GM21423 (cell line): ENCODE measurements around the gene VPS13D.
"Not testable (repeated sequence)": the region's sequence is repeated elsewhere in the genome, so short reads cannot be mapped to it uniquely, and the experiment has no call there.

Experiments used
- ATAC-seq: cut with Tn5 transposase; IDR thresholded peaks from one replicate; pipeline ENCODE4 v1.9.1; 2021; ENCODE audit warnings: mild to moderate bottlenecking, moderate library complexity; ENCODE audit not compliant: unreplicated experiment

The VPS13D gene

GRCh38 chr1:12461754-12462153 lies 231.9 kb downstream of the VPS13D start:
- no peak for ATAC-seq

DNA sequence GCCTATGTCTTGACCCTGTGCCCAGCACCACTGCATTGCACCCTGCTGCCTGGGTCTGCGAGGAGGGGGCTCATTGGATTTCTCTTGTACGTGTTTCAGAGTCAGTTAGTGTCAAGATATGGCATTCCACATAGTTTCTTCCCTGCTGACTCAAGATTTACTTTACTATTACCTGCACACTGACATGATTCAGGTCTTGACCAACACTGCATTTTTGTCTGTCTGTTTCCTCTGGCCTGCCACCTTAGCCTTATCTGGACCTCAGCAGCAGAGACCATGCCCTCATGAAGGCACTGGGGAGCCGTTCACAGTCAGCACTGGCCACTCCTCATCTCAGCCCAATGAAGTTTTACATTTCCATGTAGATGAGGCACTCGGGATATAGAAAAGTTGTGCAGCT lies 232.8 kb downstream of the VPS13D start:
- ATAC-seq: no peak

DNA sequence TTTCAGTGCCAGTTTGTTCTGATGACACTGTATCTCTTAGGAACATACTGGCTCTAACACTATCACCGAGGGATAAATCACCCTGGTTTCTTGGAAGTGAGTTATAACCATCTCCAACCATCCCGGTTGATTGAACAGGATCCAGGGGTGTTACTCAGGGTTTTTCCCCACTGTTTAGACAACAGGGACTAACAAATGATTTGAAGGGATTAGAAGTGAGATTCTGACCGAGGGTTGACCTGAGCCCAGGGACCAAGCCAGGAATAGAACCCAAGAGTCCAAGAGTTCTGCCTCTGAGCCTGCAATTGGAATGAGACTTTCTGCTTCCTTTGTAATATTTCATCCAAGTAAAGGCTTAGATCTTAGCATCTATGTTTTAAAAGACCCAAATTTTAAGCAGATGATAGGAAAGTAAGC lies 234.2 kb downstream of the VPS13D start:
- no peak for ATAC-seq

DNA sequence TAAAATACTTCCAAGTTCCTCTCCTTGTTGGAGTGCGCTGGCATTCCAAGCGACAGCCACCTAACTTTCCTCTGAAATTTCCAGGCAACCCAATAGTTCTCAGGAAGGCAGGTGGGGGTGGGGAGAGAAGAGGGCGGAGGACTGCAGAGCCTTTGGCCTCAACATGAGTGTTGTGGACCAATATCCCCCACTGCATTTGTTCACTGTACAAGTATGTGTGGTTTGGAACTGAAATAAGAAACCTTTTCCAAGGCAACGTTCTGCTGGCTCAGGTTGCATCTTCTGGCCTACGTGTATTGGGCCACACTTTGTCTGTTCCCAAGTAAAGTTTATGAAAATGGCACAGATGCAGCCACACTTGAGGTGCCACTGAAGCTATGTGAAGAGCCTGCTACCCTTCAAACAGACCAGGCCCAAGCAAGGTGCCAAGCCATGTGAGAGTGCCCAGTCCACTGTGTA lies 234.8 kb downstream of the VPS13D start:
- ATAC-seq: no peak

DNA sequence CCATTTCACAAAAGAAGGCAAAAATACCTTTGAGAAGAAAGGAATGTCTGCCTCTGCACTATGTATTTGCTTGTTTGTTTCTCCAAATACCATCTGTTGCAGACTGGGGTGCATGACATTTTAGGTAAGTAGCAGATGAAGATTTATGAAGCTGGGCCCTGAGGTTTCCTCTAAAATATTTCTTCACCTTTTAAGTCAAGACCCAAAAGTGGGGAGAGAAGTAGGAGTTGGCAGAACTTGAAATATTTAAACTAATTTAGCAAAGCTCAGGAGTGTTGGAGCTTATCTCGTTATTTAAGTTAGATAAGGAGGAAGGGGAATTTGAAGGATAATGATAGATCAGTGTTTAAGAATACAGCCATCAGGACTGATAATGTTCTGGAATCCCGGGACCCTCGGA lies 235.3 kb downstream of the VPS13D start:
- ATAC-seq: no peak

DNA sequence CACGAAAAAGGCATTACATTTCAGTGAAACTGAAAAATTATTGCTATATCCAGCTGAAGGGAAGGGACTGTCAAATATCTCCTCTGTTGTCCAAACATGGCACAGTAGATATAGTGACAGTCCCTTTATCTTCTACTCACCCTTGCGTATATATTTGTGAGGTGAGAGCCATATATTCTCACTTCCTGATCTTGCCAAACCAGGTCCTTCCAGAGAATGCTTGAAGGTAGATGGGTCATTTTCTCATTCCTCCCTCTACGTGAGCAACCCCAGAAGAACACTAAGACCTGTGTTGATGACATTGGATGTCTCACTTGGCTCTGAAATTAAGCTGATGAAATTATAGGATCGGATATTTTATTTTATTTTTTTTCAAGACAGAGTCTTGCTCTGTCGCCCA lies 237.0 kb downstream of the VPS13D start:
- ATAC-seq: no peak

- ATAC-seq: no peak
Observed at GRCh38 chr1:12467570-12468286, 237.9 kb downstream of the VPS13D start.

- ATAC-seq: no peak
Observed at GRCh38 chr1:12468323-12468722, 238.5 kb downstream of the VPS13D start.

DNA sequence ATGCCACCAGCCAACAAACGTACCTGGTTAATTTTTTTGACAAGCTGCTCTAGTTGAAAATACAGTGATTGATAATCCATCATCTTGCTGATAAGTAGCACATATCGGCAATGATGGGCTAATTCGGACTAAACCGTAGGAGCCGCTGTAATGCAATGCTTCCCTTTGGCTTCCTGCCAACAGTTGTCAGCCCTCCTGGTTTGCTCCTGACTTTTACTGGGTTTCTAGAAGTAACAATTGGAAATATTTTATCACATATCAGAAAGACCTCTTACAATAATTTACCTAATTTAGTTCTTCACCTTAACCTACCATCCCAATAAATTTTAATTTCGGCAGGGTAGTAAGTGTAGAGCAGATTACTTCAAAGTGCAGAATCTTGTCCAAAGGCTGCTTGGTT lies 239.7 kb downstream of the VPS13D start:
- no peak for ATAC-seq

DNA sequence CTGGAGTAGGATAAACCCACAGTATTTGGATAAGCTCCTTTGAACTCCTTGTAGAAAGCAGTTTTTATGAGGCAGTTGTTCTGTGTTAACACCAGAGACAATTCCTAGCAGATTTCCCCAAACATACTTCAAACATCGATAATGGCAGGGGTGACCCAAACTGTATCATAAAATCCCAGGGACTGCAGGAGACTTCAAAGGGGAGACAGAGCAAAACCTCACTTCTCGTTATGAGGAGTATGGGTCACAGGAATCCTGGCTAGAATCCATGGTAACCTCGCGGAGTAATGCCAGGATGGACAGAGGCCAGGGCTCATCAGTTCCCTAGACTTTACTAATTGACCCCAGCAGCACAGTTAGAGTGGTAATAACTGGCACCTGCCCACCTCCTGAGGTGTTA lies 240.2 kb downstream of the VPS13D start:
- ATAC-seq: no peak

GRCh38 chr1:12470916-12471315 lies 241.1 kb downstream of the VPS13D start:
- ATAC-seq: not testable (repeated sequence)

- no peak for ATAC-seq
Observed at GRCh38 chr1:12472156-12472797, 242.4 kb downstream of the VPS13D start.

- peak; percentile 53 for ATAC-seq
Observed at GRCh38 chr1:12472798-12473551, 243.1 kb downstream of the VPS13D start.

GRCh38 chr1:12473596-12474362 lies 243.9 kb downstream of the VPS13D start:
- no peak for ATAC-seq

DNA sequence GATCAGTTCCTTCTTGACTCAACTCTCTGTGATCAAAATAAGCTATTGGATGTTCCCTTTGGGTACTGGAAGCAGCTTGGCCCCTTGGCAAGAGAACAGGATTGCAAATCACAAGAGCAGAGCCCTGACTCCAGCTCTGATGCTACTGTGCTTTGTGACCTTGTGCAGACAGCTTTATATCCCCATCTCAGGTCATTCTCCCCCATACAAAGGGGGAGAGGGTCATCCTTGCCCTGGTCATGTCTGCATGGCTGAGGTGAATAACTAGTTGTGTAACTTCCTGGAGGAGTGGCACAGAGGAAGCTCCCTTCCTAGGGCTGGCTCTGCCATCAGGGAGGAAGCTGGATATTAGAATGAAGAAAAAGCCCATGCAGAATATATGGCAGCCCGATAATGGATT lies 245.3 kb downstream of the VPS13D start:
- ATAC-seq: no peak

DNA sequence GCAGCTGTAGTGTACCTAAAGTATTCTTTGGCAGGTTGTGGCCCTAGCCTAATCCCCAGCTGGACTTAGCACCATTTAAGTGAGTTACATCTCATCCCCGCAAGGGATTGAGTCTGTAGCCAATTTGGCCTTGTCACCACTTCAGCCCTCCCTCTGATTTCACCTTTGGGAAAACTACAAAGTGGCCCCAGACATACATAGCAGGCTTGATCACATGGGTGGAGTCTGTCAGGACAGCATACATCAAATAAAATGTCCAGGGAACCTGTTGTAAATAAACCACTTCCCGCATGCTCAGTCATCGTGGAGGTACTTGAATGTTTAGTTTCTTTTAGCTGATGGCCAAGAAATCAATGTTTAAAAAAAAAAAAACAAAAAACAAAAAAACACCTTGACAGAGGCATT lies 245.7 kb downstream of the VPS13D start:
- no peak for ATAC-seq

GRCh38 chr1:12475947-12476346 lies 246.1 kb downstream of the VPS13D start:
- ATAC-seq: no peak

GRCh38 chr1:12477314-12477713 lies 247.5 kb downstream of the VPS13D start:
- no peak for ATAC-seq

- no peak for ATAC-seq
Observed at GRCh38 chr1:12477936-12478611, 248.2 kb downstream of the VPS13D start.

DNA sequence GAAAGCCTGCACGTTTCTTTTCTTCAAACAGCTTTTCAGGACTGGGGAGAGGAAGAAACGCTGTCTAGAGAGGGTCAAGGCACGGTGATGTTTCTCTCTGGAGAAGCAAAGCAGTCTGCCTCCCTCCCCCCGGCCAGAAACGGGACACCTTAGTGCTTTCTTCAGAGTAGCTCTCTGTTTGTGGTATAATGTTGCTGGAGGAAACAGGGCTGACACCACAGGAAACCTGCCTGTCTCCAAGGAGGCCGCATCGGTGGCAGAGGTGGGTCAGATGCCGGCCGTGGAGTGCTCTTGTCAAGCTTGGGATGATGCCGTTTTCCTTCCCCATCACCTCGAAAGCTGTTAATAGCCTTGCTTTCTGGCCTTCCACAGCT lies 248.8 kb downstream of the VPS13D start:
- no peak for ATAC-seq

- no peak for ATAC-seq
Observed at GRCh38 chr1:12479311-12479710, 249.5 kb downstream of the VPS13D start.
